Measurements from ENCODE around the gene ARHGAP9.

The ARHGAP9 gene

DNA sequence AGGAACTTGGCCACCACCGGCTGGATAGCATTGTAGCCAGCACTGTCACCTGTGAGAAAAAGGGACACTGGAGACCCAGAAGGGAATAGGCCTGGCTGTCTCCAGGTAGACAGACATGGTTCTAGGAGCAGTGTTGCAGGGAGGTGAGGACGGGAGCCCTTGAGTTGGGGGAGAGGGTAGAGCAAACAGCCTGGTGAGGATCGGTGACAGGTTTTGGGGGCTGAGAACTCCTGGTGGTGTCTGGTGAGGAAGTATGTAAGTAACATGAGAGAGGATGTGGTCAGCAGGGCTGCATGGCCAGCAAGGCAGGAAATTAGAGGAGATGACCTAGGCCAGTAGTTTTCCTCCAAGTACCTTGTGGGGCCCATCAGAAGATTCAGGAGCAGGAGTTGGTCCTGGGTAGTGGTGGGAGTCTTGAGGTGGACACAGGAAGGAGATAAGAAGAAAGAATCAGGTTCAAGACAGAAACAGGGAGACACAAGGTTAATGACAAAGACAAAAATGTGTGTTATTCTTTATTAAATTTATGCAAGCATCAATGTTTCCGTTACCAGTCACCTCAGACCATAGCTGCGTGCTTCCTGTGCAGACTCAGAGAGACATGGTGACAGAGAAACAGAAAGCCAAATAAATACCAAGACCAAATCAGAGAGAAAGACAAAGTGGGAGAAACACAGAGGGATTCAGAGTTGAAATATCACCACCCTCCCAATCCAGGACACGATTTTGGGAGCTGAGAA, at the start of gene ARHGAP9:
Gene ARHGAP9, minus strand, starts transcription at position 491 of the 740 bp plus-strand sequence. Its CDS starts 460 bp downstream, at position 31.
- H3K4me3 ChIP-seq (ENCODE audit: low read depth, low read length) = no peak within 1 kb of the TSS

DNA sequence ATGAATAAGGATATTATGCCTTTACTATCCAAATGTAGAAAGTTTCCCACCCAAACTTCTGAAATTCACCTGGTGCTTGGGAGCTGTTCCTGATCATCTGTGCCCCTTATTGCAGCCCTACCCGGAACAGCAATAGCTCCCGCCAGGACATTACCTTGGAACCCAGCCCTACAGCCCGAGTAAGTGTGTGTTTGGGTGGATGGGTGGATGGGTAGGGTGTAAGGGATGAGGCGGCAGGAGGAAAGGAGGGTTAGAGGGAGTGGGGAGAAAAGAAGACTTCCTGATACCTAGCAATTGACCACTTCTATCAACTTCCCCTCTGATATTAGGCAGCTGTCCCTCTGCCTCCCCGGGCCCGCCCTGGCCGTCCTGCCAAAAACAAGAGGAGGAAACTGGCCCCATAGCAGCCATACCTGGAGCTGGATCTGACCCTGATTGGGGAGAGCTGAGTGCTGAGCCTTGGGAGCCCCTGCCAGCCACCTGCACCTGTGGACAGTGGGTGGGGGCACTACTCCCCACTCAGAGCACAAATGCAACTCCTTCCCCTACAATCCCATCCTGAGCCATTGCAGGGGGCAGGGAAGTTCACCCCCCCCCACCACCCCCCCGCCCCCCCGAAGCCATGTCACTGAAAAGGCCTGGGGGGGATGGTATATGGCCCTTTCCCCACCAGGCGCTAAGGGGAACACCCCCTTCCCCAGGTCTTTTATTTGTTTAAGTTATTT, 49.3 kb upstream of the ARHGAP9 start:
- no peak overlapping the region for H3K4me3 ChIP-seq (ENCODE audit: low read depth, low read length)

DNA sequence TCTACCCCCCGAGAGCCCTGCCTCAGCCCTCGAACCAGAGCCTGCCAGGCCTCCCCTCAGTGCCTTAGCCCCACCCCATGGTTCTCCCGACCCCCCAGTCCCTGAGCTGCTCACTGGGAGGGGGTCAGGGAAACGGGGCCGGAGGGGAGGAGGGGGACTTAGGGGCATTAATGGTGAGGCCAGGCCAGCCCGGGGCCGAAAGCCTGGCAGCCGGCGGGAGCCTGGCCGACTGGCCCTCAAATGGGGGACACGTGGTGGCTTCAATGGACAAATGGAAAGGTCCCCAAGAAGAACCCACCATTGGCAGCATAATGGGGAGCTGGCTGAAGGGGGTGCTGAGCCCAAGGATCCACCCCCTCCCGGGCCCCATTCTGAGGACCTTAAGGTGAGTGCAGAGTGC, 48.5 kb upstream of the ARHGAP9 start:
- no peak overlapping the region for H3K4me3 ChIP-seq (ENCODE audit: low read depth, low read length)

DNA sequence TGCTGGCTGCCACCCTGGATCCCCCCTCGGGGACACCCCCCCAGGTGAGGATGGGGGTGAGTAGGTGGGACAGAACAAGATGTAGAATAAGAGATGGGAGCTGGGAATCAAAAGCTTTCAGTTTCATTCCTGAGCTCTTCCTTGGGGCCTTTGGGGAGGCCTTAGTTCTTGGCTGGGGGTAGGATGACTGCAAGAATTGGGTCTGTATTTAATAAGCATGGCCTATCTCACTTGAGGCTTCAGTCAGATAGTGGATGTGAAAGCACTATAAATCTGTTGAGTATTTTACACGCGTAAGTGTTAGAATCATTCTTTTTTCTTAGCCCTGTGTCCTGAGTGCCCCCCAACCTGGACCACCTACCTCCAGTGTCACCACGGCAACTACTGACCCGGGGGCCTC, 47.5 kb upstream of the ARHGAP9 start:
- no peak overlapping the region for H3K4me3 ChIP-seq (ENCODE audit: low read depth, low read length)

DNA sequence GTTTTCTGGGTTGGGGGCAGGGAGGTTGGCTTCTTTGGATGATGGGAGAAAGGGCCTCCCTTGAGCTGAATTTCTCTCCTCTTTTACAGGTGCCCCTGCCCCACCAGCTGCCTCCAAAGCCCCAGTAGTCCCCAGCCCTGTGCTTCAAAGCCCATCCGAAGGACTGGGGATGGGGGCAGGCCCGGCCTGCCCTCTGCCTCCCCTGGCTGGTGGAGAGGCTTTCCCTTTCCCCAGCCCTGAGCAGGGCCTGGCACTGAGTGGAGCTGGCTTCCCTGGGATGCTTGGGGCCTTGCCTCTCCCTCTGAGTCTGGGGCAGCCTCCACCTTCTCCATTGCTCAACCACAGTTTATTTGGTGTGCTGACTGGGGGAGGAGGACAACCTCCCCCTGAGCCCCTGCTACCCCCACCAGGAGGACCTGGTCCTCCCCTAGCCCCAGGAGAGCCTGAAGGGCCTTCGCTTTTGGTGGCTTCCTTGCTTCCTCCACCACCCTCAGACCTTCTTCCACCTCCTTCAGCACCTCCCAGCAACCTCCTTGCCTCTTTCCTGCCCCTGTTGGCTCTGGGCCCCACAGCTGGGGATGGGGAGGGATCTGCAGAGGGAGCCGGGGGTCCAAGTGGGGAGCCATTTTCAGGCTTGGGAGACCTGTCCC, 46.9 kb upstream of the ARHGAP9 start:
- H3K4me3 ChIP-seq (ENCODE audit: low read depth, low read length) = no peak overlapping the region

DNA sequence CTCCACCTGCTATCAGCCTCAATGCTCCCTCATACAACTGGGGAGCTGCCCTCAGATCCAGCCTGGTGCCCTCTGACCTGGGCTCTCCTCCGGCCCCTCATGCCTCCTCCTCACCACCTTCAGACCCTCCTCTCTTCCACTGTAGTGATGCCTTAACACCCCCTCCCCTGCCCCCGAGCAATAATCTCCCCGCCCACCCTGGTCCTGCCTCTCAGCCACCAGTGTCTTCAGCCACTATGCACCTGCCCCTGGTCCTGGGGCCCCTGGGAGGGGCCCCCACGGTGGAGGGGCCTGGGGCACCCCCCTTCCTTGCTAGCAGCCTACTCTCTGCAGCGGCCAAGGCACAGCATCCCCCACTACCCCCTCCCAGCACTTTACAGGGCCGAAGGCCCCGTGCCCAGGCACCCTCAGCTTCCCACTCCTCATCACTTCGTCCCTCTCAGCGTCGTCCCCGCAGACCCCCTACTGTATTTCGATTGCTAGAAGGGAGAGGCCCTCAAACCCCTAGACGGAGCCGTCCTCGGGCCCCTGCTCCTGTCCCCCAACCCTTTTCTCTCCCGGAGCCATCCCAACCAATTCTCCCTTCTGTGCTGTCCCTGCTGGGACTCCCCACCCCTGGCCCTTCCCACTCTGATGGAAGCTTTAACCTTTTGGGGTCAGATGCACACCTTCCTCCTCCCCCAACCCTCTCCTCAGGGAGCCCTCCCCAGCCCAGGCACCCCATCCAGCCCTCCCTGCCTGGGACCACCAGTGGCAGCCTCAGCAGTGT, 46.1 kb upstream of the ARHGAP9 start:
- no peak overlapping the region for H3K4me3 ChIP-seq (ENCODE audit: low read depth, low read length)

DNA sequence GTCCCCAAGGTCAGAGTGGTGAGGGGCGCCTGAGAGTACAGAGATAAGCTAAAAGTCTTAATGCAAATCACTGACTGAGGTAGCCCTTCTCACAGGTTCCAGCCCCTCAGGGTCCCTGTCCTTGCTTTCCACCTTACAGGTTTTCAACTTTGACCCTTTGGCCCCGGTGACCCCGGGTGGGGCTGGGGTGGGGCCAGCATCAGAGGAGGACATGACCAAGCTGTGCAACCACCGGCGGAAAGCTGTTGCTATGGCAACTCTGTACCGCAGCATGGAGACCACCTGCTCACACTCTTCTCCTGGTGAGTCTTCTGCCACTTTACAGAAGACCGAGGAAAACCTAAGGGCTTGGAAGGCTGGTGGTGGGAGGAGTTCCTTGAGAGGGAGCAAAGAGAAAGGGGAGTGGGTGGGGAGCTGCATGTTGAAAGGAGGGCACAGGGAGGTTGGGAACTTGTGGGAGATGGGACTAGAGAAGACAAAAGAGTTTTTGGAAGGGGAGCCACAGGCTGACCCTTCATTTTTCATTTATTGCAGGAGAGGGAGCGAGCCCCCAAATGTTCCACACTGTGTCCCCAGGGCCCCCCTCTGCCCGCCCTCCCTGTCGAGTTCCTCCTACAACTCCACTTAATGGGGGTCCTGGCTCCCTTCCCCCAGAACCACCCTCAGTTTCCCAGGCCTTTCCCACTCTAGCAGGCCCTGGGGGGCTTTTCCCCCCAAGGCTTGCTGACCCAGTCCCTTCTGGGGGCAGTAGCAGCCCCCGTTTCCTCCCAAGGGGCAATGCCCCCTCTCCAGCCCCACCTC, 45.3 kb upstream of the ARHGAP9 start:
- H3K4me3 ChIP-seq (ENCODE audit: low read depth, low read length) = no peak overlapping the region

DNA sequence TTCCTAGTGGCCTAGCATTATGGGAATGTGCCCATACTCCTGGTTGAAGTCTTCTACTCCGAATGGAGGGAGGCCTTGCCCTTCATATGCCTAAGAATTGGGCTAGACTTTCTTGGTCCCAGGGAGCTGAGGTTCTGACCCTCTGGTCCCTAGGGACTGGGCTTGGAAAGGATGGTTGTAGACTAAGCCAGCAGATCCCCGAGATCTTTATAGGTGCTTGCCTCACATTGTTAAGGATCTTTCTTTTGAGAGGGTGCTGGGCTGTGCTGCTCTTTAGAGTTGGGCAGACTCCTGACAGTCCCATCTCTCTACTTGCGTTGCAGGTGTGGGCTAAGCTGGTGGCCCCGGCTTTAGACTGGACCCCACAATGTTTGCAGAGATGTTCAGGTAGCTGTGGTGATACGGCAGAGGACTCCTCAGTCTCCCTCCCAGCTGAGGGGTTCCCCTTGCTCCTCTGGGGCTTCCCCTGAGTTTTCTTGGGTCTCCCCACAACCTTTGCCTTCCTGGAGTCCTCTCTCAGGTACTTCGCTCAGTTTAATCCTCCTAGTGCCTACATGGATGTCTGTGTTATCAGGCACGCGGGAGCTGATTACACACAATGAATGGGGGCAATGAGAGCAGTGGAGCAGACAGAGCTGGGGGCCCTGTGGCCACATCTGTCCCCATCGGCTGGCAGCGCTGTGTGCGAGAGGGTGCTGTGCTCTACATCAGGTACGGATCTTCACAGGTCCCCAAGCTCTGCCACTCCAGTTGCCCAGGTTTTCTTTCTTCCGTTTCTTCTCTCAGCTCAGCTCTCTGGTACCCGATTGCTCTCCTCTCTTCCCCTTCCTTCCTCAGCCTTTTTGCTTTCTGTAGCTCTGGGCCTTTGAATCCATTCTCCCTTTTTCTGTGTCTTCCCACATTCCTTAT, 44.3 kb upstream of the ARHGAP9 start:
- peak overlapping the region; percentile 79 for H3K4me3 ChIP-seq (ENCODE audit: low read depth, low read length)

DNA sequence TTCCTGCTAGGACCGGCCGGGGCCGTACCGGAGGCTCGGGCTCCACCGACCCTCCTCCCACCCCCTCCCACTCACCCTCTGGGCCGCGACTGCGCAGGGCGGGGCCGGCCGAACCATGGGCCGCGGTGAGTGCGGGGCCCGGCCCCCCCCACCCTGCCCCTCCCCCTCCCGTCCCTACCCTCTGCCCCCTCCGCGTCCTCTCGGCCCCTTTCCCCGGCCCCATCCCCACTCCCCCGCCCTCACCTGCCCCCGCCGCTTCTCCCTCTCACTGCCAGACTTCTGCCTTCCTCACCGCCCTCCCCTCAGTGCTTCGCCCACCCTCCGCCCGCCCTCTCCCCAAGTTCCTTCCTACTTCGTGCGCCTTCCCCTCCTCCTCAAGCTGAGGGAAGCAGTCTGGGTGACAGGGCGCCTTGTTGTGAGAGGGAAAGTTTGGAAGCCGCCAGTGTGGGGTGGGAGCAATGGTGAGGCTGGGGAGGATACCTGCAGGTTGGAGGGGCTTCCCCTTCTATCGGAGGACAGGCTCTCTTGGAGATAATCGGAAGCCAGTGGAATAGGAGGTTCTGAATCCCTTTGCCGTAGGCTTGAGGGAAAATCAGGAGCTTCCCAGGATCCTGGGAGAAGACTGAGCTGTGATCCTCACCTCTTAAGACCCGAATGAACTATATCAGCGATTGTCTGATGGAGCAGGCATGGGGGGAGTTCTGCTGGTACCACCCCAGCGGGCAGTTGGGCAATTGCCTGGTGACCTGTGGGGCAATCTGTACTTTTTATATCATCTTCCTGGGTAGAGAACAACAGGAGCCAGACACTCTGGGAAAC, 43.4 kb upstream of the ARHGAP9 start:
- H3K4me3 ChIP-seq (ENCODE audit: low read depth, low read length) = peak overlapping the region; percentile 79

DNA sequence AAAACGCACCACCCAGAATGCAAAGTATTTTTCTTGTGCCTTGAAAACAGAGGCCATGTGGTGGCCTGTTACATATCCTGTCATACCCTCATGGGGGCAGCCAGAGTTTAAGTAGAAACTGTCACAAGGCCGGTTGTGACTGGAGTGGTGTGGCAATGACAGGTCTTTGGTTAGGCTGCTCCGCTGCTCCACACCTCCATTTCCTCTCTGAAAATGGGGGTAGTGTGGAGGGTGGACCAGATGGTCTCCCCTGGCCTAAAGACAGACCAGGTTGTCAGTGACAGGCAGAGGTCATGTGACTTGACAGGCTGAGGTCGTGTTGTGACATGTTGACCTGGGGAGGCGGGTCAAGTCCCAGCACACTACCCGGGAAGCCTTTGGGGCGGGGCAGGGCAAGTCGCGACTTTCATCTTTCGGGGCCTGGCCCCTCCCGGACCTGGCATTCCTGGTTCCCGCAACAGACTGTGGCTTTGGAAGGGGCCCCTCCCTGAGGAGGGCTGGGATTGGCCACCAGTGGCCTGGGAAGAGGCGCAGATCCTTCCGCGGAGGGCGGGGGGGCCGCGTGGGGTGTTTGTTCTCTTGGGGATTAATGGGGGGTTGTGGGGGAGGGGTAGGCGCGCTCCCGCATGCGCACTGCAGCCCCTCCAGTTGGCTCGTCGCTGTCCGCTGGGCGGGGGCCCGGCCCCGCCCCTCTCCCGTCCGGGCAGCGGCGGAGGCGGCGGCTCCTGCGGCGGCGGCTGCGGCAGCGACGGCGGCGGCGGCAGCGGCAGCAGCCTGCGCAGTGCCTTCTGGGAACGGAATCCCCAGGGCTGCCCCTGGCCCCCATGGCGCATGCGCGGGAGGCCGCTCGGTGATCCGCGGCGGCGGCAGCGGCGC, 42.6 kb upstream of the ARHGAP9 start, which contains the start of gene MBD6:
Gene MBD6, plus strand, starts transcription at position 814 of the 876 bp plus-strand sequence. CDS start 1,480 bp downstream, outside the sequence.
- peak within 1 kb of the TSS; percentile 79 for H3K4me3 ChIP-seq (ENCODE audit: low read depth, low read length)

DNA sequence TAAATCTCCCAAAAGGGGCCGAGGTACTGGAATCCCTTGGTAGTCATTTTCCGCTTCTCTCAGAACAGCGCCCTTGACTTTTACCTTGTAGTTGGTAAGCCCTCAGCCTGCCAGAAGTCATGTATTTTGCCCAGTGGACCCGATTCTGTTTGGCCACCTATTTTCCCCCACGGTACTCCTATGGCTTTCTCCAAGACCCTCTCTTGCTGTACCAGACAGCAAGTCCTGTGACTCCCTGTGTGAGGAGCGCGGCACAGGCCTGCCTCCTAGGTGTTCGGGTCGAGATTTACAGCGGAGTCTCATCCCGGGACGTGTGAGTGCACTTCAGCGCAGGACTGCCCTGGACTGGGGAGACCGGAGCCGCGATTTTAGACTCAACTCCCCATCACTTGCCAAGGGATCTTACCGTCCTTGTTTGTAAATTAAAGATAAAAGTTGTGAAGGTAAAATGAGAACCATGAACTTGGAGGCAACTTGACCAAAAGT, 41.9 kb upstream of the ARHGAP9 start:
- H3K4me3 ChIP-seq (ENCODE audit: low read depth, low read length) = peak overlapping the region; percentile 56

DNA sequence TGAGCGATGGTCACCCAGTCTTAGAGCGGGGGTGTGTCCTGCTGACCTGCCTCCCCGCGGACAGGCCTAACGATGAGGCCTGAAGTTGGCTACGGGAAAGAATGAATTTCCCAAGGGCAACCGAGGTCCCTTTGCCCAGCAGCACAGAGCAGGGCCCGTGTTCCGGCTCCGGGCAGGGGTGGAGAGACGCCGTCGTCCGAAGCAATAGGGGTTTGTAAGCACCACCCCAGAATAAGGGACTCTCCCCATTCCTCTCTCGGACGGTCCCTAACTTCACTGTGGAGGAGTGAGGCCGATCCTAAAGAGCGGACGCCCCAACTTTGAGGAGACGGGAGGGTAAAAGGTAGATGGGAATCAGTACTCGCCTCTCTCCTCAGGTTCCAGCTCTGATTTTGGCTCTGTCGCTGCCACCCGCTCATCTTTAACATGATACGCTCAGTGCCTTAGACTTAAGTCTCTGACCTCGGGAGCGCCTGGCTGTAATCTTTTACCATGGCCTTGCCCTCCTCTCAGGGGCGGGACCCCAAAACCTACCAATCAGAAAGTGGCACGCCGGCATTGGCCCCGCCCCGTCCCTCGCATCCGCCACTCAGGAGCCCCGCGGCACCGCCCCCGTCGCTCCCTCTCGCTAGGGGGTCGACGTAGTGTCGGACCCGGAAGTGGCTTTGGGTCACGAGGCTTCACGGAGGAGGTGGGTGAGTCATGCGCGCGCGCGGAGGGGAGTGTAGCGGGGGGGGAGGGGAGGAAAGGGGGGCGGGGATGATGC, 40.6 kb upstream of the ARHGAP9 start, which contains the start of gene DDIT3:
Gene DDIT3, minus strand, starts transcription at position 462 of the 766 bp plus-strand sequence. CDS start 3,108 bp downstream, outside the sequence.
- peak within 1 kb of the TSS; percentile 86 for H3K4me3 ChIP-seq (ENCODE audit: low read depth, low read length)

DNA sequence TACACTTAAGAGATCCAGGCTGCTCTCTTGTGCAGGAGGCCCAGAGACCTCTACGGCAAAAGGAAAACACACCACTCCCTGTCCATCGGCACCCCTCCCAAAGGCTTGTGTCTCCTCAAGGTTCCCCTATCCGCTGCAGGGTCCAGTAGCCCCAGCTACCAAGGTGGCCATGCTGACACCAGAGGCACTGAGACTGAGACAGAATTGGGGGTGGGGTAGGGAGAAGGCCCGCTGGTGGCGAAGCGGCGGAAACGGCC, 40.1 kb upstream of the ARHGAP9 start:
- H3K4me3 ChIP-seq (ENCODE audit: low read depth, low read length) = peak overlapping the region; percentile 86

DNA sequence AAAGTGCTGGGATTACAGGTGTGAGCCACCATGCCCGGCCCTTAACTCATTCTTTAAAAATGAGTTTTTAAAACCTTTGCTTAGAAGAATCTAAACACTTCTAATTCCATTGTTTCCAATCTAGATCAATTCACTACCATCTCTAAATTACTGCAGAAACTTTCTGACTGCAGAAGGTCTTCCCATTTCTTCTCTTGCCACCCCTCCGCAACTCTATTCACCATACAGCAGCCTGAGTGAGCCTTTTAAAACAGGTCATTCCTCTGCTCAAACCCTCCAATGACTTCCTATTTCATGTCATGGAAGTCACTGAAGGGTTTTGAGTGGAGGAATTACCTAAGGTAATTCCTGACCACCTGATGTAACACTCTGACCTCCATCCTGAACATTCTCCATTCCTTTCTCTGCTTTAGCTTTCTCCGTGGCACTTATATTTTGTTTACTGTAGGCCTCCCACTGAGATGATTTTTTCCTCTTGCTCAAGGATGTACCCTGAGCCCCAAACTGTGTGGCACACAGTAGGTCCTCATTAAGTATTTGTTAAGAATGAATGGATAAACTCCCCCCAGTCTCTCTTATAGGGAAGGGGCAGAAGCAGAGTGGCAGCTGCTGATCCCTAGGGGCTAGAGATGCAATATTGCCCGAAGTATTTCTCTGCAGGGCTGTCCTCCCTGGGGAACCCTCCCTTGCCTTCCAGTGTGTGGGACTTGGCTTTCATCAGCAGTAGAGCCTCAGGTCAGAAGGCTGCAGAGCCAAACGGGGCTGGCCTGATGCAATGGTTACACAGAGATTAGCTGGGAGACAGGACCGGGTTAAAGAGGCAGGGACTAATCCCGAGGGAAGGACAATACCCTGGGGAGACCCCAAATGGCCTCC, 39.5 kb upstream of the ARHGAP9 start:
- peak overlapping the region; percentile 86 for H3K4me3 ChIP-seq (ENCODE audit: low read depth, low read length)

DNA sequence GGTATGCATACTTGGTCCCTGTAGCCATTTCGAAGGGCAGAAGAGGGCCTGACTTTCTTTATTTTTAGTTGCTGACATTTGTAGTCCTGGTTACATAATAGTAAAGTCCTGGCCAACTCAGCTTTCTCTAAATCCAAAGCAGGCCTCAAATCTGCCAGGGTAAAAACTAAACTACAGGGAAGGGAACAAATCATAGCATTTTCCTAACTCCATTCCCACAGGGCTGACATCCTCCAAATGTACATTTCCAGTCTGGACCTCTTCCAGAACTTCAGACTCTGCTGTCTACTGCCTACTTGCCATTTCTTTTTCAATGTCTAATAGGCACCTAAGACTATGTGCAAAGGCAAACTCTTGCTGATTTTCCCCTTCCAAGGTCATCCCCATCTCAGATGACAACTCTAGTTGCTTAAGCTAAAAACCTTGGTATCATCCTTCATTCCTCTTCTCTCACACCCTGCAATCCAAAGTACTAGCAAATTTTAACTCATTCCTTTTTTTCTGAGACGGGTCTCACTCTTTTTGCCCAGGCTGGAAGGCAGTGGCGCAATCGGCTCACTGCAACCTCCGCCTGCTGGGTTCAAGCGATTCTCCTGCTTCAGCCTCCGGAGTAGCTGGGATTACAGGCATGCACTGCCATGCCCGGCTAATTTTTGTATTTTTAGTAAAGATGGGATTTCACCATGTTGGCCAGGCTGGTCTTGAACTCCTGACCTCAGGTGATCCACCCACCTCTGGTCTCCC, 38.7 kb upstream of the ARHGAP9 start:
- H3K4me3 ChIP-seq (ENCODE audit: low read depth, low read length) = no peak overlapping the region

Data from iPS-11a (cell line).